ENCODE measurements around the gene PRUNE2.

DNA sequence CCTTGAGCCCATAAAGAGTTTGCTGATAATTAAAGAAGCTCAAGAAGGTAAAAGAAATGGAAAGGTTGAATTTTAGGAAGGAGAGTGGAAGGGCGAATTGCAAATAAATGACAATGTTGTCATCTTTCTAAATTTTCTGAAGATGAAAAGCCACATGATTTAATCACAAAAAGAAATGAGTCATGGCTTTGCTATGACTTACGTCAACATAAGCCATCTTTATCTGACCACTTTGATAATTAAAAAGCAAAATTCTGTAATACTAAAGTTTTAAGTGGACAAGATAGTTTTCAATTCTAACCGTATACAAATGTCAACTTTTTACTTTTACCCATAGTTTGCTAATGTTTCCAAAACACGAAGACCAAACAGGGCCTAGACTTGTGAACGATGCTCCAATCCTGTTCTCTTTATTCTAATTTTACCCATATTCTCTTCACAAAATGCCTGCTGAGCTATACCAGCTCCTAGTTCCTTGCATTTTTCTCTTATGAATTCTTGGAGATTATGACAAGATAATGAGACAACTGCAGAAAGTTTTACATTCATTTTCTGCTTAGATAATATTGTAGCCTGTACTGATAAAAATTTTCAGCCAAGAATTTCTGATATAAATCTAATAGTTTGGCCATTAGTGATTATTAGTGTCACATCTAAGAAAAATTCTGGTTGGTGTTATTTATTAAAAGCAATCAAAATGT, 21.8 kb upstream of the PRUNE2 start:
- TF ChIP-seq POLR2A (IDR thresholded peaks at IDR 0.05), result no peak
- TF ChIP-seq, protein P1, sequence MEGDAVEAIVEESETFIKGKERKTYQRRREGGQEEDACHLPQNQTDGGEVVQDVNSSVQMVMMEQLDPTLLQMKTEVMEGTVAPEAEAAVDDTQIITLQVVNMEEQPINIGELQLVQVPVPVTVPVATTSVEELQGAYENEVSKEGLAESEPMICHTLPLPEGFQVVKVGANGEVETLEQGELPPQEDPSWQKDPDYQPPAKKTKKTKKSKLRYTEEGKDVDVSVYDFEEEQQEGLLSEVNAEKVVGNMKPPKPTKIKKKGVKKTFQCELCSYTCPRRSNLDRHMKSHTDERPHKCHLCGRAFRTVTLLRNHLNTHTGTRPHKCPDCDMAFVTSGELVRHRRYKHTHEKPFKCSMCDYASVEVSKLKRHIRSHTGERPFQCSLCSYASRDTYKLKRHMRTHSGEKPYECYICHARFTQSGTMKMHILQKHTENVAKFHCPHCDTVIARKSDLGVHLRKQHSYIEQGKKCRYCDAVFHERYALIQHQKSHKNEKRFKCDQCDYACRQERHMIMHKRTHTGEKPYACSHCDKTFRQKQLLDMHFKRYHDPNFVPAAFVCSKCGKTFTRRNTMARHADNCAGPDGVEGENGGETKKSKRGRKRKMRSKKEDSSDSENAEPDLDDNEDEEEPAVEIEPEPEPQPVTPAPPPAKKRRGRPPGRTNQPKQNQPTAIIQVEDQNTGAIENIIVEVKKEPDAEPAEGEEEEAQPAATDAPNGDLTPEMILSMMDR (IDR thresholded peaks at IDR 0.05), result no peak

All from lower leg skin (tissue), 3 donors.